ENCODE data around the gene ANKRD33B. TPM values are rescaled to one million over a fixed set of nuclear protein-coding genes. Genes with fewer than 3 reads are reported as not detected.

The ANKRD33B gene
- total RNA-seq, 1 experiment from 2014 or later, result 3.1 TPM

DNA sequence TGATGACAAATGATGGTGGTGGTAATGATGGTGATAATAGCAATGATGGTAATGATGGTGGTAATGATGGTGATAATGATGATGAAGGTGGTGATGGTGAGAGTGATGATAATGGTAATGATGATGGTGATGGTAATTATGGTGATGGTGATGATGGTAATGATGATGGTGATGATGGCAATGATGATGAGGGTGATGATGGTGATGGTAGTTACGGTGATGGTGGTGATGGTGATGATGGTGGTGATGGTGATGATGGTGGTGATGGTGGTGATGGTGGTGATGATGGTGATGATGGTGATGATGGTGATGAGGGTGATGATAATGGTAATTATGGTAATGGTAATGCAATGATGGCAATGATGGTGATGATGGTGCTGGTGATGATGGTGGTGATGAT lies 106.1 kb downstream of the ANKRD33B start:
- Mint-ChIP-seq H3K27ac (ENCODE audit: low read depth, unreplicated experiment) (no peak overlapping the region), H3K4me3 (ENCODE audit: unreplicated experiment) (no peak overlapping the region), H3K4me1 (ENCODE audit: insufficient read depth, unreplicated experiment) (no peaks in the 10 kb centered on the region), H3K27me3 (ENCODE audit: insufficient read depth, unreplicated experiment) (no peaks in the 10 kb centered on the region), H3K36me3 (ENCODE audit: insufficient read depth, unreplicated experiment) (no peaks in the 10 kb centered on the region), H3K9me3 (ENCODE audit: unreplicated experiment) (no peaks in the 10 kb centered on the region)
- DNase-seq (ENCODE audit: unreplicated experiment), result no peak
- TF ChIP-seq, protein P1, sequence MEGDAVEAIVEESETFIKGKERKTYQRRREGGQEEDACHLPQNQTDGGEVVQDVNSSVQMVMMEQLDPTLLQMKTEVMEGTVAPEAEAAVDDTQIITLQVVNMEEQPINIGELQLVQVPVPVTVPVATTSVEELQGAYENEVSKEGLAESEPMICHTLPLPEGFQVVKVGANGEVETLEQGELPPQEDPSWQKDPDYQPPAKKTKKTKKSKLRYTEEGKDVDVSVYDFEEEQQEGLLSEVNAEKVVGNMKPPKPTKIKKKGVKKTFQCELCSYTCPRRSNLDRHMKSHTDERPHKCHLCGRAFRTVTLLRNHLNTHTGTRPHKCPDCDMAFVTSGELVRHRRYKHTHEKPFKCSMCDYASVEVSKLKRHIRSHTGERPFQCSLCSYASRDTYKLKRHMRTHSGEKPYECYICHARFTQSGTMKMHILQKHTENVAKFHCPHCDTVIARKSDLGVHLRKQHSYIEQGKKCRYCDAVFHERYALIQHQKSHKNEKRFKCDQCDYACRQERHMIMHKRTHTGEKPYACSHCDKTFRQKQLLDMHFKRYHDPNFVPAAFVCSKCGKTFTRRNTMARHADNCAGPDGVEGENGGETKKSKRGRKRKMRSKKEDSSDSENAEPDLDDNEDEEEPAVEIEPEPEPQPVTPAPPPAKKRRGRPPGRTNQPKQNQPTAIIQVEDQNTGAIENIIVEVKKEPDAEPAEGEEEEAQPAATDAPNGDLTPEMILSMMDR (IDR thresholded peaks at IDR 0.05; ENCODE audit: unreplicated experiment), result no peak
- intact Hi-C loops (cut with micrococcal nuclease), result no loop called here
- BruUV-seq (replicated peaks), result no TSS peak
- ChIA-PET POLR2A (no interaction called here), CTCF (no interaction called here)

DNA sequence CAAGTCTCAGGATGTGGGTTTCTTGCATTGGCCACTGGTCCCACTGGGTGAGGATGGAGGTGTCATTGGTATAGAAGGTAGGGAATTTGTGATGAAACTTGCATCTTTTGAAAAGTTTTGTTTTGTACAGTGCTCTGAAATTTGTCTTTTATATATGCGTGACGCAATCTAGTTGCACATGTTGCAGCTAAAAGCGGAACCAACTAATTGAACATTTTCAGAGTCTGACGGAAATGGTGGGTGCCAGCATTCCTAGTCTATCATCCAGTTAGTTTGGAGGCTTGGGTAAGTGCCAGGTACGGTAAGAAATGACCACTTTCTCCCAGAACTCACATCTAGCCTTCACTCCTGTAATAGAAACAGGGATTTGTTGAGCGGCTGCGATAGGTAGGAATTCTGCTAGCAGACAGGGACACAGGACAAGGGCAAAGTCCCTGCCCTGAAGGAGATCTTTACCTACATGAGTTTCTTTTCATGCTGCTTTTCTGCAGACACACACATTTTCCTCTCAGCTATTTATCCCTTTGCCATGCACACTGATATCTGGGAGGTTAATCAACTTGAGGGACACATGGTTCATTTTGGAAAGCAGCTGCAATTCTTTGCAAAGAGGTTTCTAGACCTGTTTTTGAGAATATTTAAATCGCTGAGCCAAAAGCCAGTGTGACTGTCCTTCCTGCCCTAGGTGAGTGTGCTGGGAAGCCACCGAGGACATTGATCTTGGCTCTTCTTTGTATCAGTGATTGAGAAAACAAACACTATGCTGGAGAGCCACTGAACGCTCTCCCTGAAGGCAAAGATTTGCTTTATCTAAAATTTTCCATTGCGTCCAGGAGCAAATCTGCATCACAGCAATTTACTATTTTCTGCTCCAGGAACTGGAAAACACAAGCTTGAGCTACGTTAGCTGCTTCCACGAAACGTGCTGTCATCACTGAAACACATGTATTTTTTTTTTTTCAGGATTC lies 107.5 kb downstream of the ANKRD33B start:
- no peaks in the 10 kb centered on the region for H3K36me3 Mint-ChIP-seq (ENCODE audit: insufficient read depth, unreplicated experiment)
- ChIA-PET CTCF (interaction anchor here (0.6 to 2.0 kb wide), 5 partner anchors 19 to 1053 kb away, joined by 3 to 6 read pairs (median 3); no protein-coding TSS in a partner anchor), POLR2A (no interaction called here)
- no TSS peak for BruUV-seq (replicated peaks)
- H3K9me3 Mint-ChIP-seq (ENCODE audit: unreplicated experiment), result no peaks in the 10 kb centered on the region
- H3K4me1 Mint-ChIP-seq (ENCODE audit: insufficient read depth, unreplicated experiment), result no peaks in the 10 kb centered on the region
- H3K4me3 Mint-ChIP-seq (ENCODE audit: unreplicated experiment), result no peak overlapping the region
- intact Hi-C loops (cut with micrococcal nuclease), result no loop called here
- DNase-seq (ENCODE audit: unreplicated experiment), result no peak
- TF ChIP-seq, protein P1 (IDR thresholded peaks at IDR 0.05; ENCODE audit: unreplicated experiment), result no peak
- H3K27ac Mint-ChIP-seq (ENCODE audit: low read depth, unreplicated experiment), result no peak overlapping the region
- H3K27me3 Mint-ChIP-seq (ENCODE audit: insufficient read depth, unreplicated experiment), result no peaks in the 10 kb centered on the region

DNA sequence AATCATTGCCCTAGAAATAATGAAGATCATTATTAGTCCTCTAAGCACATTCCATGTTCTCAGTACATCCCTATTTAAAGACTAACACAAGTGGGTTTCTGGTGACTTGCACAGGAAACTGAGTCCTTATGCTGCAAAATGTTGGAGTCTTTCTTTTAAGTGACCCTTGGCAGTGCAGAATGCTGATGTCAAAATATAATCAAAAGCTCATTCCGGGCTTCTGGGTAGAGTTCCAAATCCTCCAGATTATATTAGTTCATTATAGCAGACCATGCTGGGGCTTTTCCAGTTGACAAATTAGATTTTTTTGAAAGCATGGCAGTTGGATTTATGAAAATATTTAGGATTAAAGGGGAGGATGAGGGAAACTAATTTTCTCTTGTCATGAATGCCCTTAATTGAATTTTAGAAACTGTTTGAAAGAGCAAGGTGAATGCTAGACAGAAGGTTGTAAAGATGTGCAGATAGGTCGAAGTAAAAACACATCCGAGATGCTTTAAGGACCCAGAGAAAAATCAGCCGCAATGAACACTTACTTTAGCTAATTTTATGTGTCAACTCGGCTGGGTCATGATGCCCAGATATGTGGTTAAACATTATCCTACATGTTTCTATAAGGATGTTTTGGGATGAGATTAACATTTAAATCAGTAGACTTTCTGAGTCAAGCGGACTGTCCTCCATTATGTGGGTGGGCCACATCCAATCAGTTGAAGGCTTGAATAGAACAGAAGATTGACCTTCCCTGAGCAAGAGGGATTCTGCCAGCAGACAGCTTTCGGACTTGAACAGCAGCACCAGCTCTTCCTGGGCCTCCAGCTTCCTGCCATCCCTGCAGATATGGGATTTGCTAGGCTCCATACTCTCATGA lies 108.5 kb downstream of the ANKRD33B start:
- no TSS peak for BruUV-seq (replicated peaks)
- intact Hi-C loops (cut with micrococcal nuclease), result no loop called here
- ChIA-PET CTCF (interaction anchor here (1.2 to 2.0 kb wide), 3 partner anchors 18 to 23 kb away, joined by 3 to 6 read pairs (median 3); no protein-coding TSS in a partner anchor), POLR2A (no interaction called here)
- no peaks in the 10 kb centered on the region for H3K4me1 Mint-ChIP-seq (ENCODE audit: insufficient read depth, unreplicated experiment)
- peaks cover 1% of the 10 kb centered on the region for H3K36me3 Mint-ChIP-seq (ENCODE audit: insufficient read depth, unreplicated experiment)
- no peak overlapping the region for H3K4me3 Mint-ChIP-seq (ENCODE audit: unreplicated experiment)
- no peaks in the 10 kb centered on the region for H3K27me3 Mint-ChIP-seq (ENCODE audit: insufficient read depth, unreplicated experiment)
- TF ChIP-seq, protein P1 (IDR thresholded peaks at IDR 0.05; ENCODE audit: unreplicated experiment), result no peak
- no peaks in the 10 kb centered on the region for H3K9me3 Mint-ChIP-seq (ENCODE audit: unreplicated experiment)
- no peak for DNase-seq (ENCODE audit: unreplicated experiment)
- H3K27ac Mint-ChIP-seq (ENCODE audit: low read depth, unreplicated experiment), result no peak overlapping the region

DNA sequence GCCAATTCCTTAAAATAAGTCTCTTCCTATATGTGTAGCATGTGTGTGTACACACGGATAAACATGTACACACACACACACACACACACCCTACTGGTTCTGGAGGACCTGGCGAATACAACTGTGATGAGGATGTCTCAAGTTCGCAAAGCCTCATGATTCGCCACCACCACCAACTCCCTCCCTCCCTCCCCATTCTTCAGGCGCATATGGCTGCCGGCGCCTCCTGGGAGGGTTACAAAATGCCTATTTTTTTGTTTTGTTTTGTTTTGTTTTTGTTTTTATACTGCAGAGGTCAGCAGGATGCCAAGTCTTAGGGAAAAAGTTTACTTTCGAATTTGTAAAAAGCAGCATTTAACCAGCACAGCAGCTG lies 109.1 kb downstream of the ANKRD33B start:
- TF ChIP-seq, protein P1 (IDR thresholded peaks at IDR 0.05; ENCODE audit: unreplicated experiment), result no peak
- DNase-seq (ENCODE audit: unreplicated experiment), result no peak
- CTCF ChIA-PET, result interaction anchor here (1.3 to 2.0 kb wide), 2 partner anchors 17 to 21 kb away, joined by 3 to 6 read pairs; no protein-coding TSS in a partner anchor
- Mint-ChIP-seq H3K27me3 (ENCODE audit: insufficient read depth, unreplicated experiment) (no peaks in the 10 kb centered on the region), H3K4me1 (ENCODE audit: insufficient read depth, unreplicated experiment) (no peaks in the 10 kb centered on the region), H3K4me3 (ENCODE audit: unreplicated experiment) (no peak overlapping the region), H3K27ac (ENCODE audit: low read depth, unreplicated experiment) (no peak overlapping the region), H3K9me3 (ENCODE audit: unreplicated experiment) (no peaks in the 10 kb centered on the region), H3K36me3 (ENCODE audit: insufficient read depth, unreplicated experiment) (peaks cover 7% of the 10 kb centered on the region)
- BruUV-seq (replicated peaks), result no TSS peak
- intact Hi-C loops (cut with micrococcal nuclease), result no loop called here
- POLR2A ChIA-PET, result no interaction called here
